Activated naive CD8-positive, alpha-beta T cell treated with anti-CD3 and anti-CD28 coated beads for 36 hours (primary cell): Measurements from ENCODE around the gene INO80. TPM values are rescaled to one million over a fixed set of nuclear protein-coding genes. Genes with fewer than 3 reads are reported as not detected.
"Not testable (repeated sequence)": the region's sequence is repeated elsewhere in the genome, so short reads cannot be mapped to it uniquely, and the experiment has no call there.

Experiments
- DNase-seq: peaks from one replicate; pipeline ENCODE4 v3.0.0; 2021
- H3K27ac Mint-ChIP-seq: one replicate; pipeline ENCODE4 v1.8.0; 2022; ENCODE audit warnings: mild to moderate bottlenecking, moderate library complexity, mixed read lengths
- H3K27me3 Mint-ChIP-seq: one replicate; pipeline ENCODE4 v1.8.0; 2022; ENCODE audit warnings: mild to moderate bottlenecking, mixed read lengths
- H3K36me3 Mint-ChIP-seq: one replicate; pipeline ENCODE4 v1.8.0; 2021; ENCODE audit warnings: mild to moderate bottlenecking, mixed read lengths
- H3K4me1 Mint-ChIP-seq: one replicate; pipeline ENCODE4 v1.8.0; 2021; ENCODE audit warnings: mixed read lengths
- H3K4me3 Mint-ChIP-seq: one replicate; pipeline ENCODE4 v1.8.0; 2022; ENCODE audit warnings: mild to moderate bottlenecking, moderate library complexity, mixed read lengths
- H3K9me3 Mint-ChIP-seq: one replicate; pipeline ENCODE4 v1.8.0; 2022; ENCODE audit warnings: mixed read lengths
- total RNA-seq, 2 experiments: library from RNA; stranded (reverse); gene quantifications; one replicate each; pipeline ENCODE4 v1.2.3, GENCODE V29; 2021

INO80 gene
- total RNA-seq, 2 experiments from 2014 or later: 26.1 to 26.3 TPM

DNA sequence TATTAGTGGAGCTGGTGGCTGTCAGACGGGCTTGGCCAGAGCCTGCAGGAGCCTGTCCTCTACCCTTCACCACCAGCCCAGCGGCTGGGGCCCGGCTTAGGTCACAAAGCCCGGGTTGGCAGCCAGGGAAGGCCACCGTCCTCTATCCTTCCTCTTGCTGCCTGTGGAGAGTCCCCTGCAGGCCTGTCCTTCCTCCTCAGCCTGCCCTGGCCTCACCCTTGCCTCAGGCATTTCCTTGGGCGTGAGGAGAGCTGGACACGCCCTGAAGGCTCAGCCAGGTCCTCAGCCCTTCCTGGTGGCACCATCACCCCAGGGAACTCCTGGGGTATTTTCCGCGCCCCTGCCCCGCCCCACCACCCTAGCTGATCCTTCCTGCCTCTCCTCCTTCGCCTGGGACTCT is 155.2 kb downstream of the INO80 start:
- no peak overlapping the region for H3K4me3 Mint-ChIP-seq
- peaks cover 10% of the 10 kb centered on the region for H3K36me3 Mint-ChIP-seq

DNA sequence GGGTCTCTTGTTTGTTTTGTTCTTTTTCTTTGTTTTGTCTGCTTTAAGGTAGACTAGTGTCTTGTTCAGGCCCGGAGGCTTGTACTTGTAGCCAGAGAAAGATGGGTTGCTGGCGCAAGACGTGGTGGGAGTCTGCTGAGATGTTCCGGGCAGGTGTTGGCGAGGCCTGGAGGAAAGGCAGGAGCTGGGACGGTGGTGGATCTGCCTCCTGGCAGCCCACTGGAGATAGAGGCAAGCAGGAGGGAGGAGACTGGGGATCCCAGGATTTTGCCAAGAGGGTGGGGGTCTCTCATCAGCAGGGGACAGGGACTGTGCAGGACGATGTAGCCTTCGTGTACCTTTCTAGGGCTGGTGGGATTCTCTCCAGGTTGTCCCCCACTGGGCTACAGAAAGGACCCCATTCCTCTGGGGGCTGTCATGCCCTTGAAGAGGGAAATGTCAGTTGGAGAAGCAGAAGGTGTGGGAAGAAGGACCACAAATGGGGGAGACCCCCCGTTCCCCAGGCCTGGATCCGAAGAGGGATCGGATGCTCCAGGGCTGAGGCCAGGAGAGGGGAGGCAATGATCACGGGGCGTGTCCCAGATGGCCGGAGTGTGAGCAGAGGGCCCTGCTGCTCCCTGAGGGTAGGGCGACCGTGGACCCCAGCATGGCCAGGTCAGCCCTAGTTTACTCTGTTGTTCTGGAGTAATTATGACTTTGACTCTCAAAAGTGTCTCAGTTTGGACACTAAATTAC is 155.8 kb downstream of the INO80 start:
- no peak for DNase-seq
- Mint-ChIP-seq H3K9me3 (no peaks in the 10 kb centered on the region), H3K36me3 (peaks cover 15% of the 10 kb centered on the region), H3K27me3 (no peaks in the 10 kb centered on the region), H3K27ac (peak overlapping the region; percentile 18), H3K4me3 (no peak overlapping the region), H3K4me1 (peaks cover 20% of the 10 kb centered on the region)

More for the DNA sequence above, 155.2 kb downstream of the INO80 start:
- Mint-ChIP-seq H3K27ac (no peak overlapping the region), H3K4me1 (peaks cover 17% of the 10 kb centered on the region), H3K9me3 (no peaks in the 10 kb centered on the region), H3K27me3 (no peaks in the 10 kb centered on the region)
- no peak for DNase-seq

DNA sequence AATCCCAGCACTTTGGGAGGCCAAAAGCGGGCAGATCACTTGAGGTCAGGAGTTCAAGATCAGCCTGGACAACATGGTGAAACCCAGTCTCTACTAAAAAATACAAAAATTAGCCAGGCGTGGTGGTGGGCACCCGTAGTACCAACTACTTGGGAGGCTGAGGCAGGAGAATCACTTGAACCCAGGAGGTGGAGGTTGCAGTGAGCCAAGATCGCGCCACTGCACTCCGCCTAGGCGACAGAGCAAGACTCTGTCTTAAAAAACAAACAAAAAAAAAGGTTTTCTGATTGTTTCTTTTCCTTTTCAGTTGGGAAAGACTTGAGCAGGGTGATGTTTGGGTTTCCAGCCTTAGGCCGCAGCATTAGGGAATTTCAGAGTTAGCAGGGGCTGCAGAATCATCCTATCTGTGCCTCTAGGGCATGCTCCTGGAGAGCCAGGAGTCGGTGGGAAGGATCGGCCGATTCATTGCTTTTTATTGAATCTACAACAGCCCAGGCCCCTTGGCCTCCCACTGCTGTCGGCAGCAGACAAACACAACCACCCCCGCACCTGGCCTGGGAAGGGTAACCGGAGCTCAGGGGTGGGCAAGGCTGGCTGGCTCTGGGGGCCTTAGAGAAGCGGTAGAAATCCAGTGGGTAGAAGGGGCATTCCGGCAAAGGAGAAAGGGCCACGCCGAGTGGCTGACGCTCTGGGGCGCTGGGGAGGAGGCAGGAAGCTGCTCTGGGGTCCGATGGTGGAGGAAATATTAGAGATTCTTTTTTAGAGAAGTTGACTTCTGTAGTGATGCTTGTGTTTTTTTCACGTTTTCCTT is 156.5 kb downstream of the INO80 start:
- no peaks in the 10 kb centered on the region for H3K9me3 Mint-ChIP-seq
- H3K27me3 Mint-ChIP-seq: no peaks in the 10 kb centered on the region
- H3K27ac Mint-ChIP-seq: peak overlapping the region; percentile 18

DNA sequence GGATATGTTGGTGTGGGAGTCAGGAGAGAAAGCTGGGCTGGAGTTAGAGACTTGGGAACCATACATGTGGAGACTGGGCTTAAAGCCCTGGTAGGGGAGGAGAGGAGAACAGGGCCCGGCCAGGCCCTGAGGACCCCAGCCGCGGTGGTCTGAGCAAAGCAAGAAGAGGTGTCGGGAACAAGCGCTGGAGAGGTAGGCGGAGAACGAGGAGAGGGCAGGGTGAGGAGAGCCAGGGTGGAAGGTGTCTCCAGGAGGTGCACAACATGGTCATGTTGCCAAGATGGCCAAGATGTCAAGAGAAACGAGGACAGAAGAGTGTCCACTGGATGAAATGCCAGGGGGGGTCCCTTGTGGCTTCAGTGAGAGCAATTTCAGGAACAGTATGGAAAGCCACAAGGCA is 157.4 kb downstream of the INO80 start:
- DNase-seq: no peak
- H3K4me1 Mint-ChIP-seq: peaks cover 33% of the 10 kb centered on the region

More for the DNA sequence above, 156.5 kb downstream of the INO80 start:
- Mint-ChIP-seq H3K36me3 (peaks cover 22% of the 10 kb centered on the region), H3K4me3 (no peak overlapping the region), H3K4me1 (peaks cover 26% of the 10 kb centered on the region)
- no peak for DNase-seq

DNA sequence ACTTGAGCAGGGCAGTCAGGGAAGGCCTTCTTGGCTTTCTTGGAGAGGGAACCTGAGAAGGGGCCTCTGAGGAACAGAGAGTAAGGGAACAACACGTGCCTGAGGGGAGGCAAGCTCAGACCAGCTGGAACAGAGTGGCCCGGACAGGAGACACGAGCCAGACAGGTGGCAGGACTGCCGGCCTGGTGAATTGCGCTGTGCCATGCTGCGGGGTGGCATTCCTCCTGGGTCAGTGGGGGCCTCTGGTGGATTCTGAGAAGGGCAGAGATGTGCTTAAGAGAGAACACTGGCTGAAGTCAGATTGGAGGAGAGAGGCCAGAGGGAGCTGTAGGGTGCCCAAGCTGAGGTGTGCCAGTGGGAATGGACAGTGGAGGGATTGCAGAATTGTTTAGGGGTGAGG is 157.9 kb downstream of the INO80 start:
- Mint-ChIP-seq H3K4me1 (peaks cover 35% of the 10 kb centered on the region), H3K27me3 (peaks cover 2% of the 10 kb centered on the region), H3K27ac (no peak overlapping the region), H3K9me3 (no peaks in the 10 kb centered on the region), H3K36me3 (peaks cover 32% of the 10 kb centered on the region), H3K4me3 (no peak overlapping the region)
- DNase-seq: no peak

More for the DNA sequence above, 157.4 kb downstream of the INO80 start:
- Mint-ChIP-seq H3K9me3 (no peaks in the 10 kb centered on the region), H3K4me3 (no peak overlapping the region), H3K27ac (no peak overlapping the region), H3K27me3 (no peaks in the 10 kb centered on the region), H3K36me3 (peaks cover 30% of the 10 kb centered on the region)

DNA sequence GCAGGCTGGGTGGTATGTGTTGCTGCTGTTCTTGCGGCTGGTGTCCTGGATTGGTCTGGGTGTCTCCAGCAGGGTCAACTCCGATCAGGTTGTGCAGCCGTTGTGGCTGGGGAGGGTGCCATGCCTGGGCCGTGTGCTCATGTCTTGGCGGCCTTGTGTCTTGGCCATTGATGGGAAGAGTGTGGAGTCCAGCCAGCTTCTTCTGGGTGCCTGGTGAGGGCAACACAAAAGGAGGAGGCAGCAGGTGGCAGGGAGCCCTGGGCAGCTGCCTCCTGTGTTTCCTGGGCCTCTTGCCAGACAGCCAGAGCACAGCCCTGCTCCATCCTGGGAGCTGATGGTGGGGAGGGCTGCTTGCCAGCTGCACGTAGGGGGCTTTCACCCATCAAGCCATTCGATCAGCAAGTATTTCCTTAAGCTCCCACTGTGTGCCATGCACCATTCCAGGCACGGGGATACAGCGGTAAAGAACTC is 158.5 kb downstream of the INO80 start:
- no peak for DNase-seq
- Mint-ChIP-seq H3K4me1 (peaks cover 38% of the 10 kb centered on the region), H3K27me3 (peaks cover 3% of the 10 kb centered on the region), H3K4me3 (no peak overlapping the region), H3K36me3 (peaks cover 30% of the 10 kb centered on the region), H3K9me3 (no peaks in the 10 kb centered on the region), H3K27ac (no peak overlapping the region)

DNA sequence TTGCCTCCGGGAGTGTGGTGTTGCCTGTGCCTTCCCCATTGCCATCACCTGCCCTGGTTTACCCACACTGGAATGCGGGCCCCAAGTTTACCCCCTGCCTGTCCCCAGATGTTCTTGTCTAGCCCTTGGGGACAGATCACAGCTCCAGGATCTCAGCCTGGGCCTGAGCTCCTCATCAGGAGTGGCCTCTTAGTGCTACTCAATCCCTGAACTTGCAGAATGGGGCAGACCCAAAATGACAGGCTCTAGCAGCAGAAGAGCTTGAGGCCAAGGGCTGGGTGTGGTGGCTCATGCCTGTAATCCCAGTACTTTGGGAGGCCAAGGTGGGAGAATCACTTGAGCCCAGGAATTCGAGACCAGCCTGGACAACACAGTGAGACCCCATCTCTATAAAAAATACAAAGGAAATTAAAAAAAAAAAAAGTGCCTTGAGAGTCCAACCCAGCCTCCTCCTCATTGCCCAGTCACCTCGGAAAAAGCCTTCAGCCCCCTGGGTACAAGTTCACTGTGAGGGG is 159.0 kb downstream of the INO80 start:
- H3K4me1 Mint-ChIP-seq: peaks cover 43% of the 10 kb centered on the region
- no peak overlapping the region for H3K27ac Mint-ChIP-seq
- H3K36me3 Mint-ChIP-seq: peaks cover 30% of the 10 kb centered on the region

DNA sequence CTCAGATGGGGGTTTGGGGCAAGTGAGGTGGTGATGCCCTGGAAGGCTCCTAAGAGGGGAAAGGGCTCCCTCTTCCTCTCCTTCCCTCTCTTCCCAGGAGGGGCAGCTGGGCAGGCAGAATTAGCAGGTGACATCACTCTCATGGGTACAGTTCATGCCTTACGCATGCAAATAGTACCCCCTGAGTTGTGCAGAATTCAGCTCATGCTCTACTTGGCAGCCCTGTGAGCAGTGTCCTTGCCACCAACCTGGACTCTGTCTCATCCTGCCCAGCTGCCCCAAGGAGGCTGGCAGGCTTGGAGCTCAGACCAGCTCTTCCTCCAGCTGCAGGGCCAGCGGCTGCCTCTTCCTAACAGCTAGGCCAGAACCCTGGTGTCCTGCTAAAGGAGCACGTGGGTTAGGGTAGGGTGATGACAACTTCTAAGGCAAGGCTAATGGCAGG is 159.5 kb downstream of the INO80 start:
- Mint-ChIP-seq H3K27me3 (peaks cover 3% of the 10 kb centered on the region), H3K4me1 (peaks cover 47% of the 10 kb centered on the region), H3K4me3 (peak overlapping the region; percentile 52), H3K36me3 (peaks cover 32% of the 10 kb centered on the region), H3K27ac (no peak overlapping the region), H3K9me3 (no peaks in the 10 kb centered on the region)
- DNase-seq: no peak

More for the DNA sequence above, 159.0 kb downstream of the INO80 start:
- Mint-ChIP-seq H3K4me3 (no peak overlapping the region), H3K9me3 (no peaks in the 10 kb centered on the region), H3K27me3 (peaks cover 3% of the 10 kb centered on the region)
- DNase-seq: no peak

DNA sequence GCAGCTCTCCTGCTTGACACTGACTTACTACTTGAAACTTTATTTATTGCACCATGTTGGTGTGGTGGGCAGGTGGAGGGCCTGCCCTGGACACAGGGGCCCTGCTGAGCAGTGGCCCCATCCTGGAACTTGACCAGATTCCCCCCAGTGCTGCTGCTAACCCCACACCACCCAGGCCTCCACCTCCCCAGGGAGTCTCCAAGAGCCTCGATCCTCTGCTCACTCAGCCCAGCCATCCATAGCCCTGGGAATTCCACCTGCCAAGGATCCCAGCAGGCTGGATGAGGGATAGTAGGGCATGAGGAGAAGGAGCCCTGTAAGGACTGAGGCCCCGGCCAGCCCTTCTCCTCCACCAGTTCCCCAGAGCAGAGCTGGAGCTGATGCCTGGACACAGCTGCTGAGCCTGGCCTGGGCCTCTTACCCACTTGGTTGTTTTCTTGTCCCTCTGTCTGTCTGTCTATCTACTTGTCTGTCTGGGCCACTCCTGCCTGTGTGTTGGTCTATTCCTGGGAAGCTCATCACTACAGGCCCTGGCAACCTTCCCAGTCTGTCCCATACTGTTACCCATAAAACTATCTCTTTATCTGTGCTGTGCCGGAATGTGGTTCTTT is 160.0 kb downstream of the INO80 start:
- Mint-ChIP-seq H3K4me3 (peak overlapping the region; percentile 52), H3K27me3 (peaks cover 3% of the 10 kb centered on the region), H3K9me3 (no peaks in the 10 kb centered on the region), H3K27ac (peak overlapping the region; percentile 20), H3K36me3 (peaks cover 33% of the 10 kb centered on the region), H3K4me1 (peaks cover 49% of the 10 kb centered on the region)
- DNase-seq: no peak

DNA sequence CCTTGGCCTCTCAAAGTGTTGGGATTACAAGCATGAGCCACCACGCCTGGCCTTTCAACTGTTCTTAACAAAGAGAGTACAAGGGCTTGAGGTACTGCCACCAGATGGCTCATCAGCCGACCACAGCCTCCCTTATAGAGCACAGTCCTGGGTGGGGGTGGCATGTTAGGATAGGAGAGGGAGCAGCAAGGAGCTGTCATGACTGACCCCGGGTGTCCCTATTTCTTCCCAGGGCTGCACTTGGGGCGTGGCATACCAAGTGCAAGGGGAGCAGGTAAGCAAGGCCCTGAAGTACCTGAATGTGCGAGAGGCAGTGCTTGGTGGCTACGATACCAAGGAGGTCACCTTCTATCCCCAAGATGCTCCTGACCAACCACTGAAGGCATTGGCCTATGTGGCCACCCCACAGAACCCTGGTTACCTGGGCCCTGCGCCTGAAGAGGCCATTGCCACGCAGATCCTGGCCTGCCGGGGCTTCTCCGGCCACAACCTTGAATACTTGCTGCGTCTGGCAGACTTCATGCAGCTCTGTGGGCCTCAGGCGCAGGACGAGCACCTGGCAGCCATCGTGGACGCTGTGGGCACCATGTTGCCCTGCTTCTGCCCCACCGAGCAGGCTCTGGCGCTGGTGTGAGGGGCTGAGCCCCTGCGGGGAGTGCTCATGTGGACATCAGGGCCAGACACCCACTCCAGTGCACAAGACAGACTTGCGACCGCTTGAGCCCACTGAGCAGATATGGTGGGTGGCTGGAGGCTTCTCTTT is 160.8 kb downstream of the INO80 start:
- Mint-ChIP-seq H3K27me3 (peaks cover 3% of the 10 kb centered on the region), H3K4me1 (peaks cover 49% of the 10 kb centered on the region), H3K27ac (peak overlapping the region; percentile 97), H3K36me3 (peaks cover 33% of the 10 kb centered on the region), H3K9me3 (no peaks in the 10 kb centered on the region), H3K4me3 (peak overlapping the region; percentile 94)
- no peak for DNase-seq

DNA sequence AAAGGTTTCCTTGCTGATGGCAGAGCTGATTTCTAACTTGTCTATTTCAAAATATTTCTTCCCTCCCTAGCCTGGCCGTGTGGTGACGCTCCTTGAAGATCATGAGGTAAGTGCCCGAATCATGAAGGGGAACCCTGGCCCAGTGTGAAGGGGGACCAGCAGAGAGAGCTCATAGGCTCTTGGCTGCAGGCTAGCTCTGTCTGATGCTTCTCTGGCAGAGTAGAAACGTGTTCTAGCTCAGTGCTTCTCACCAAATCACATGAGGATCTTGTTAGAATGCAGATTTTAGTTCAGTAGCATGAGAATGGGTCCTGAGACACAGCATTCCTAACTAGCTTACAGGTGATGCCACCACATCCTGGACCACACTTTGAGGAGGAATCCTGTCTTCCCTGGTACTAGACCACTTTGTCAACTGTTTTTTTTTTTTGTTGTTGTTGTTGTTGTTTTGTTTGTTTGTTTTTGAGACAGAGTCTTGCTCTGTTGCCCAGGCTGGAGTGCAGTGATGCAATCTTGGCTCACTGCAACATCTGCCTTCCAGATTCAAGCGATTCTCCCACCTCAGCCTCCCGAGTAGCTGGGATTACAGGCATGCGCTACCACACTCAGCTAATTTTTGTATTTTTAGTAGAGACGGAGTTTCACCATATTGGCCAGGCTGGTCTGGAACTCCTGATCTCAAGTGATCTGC is 161.8 kb downstream of the INO80 start:
- not testable (repeated sequence) for H3K9me3 Mint-ChIP-seq, DNase-seq, H3K27me3 Mint-ChIP-seq
- peaks cover 47% of the 10 kb centered on the region for H3K4me1 Mint-ChIP-seq
- peaks cover 33% of the 10 kb centered on the region for H3K36me3 Mint-ChIP-seq
- peak overlapping the region; percentile 94 for H3K4me3 Mint-ChIP-seq
- H3K27ac Mint-ChIP-seq: peak overlapping the region; percentile 97

DNA sequence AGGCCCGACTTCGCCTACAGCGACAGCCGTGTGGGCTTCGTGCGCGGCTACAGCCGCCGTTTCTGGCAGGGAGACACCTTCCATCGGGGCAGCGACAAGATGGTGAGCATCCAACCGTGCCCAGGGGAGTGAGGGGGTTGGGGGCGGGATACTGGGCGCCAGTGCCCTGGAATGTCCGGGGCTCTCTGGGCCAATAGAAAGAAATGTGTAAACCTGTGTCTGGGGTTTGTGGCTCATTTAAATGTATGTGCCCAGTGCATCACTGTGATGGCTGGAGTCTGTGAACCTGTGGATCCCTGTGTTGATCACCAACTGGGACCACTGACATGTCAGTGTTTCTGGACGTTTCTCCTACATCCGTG is 162.4 kb downstream of the INO80 start:
- H3K27me3 Mint-ChIP-seq: peaks cover 3% of the 10 kb centered on the region
- H3K27ac Mint-ChIP-seq: peak overlapping the region; percentile 97
- peaks cover 44% of the 10 kb centered on the region for H3K4me1 Mint-ChIP-seq

DNA sequence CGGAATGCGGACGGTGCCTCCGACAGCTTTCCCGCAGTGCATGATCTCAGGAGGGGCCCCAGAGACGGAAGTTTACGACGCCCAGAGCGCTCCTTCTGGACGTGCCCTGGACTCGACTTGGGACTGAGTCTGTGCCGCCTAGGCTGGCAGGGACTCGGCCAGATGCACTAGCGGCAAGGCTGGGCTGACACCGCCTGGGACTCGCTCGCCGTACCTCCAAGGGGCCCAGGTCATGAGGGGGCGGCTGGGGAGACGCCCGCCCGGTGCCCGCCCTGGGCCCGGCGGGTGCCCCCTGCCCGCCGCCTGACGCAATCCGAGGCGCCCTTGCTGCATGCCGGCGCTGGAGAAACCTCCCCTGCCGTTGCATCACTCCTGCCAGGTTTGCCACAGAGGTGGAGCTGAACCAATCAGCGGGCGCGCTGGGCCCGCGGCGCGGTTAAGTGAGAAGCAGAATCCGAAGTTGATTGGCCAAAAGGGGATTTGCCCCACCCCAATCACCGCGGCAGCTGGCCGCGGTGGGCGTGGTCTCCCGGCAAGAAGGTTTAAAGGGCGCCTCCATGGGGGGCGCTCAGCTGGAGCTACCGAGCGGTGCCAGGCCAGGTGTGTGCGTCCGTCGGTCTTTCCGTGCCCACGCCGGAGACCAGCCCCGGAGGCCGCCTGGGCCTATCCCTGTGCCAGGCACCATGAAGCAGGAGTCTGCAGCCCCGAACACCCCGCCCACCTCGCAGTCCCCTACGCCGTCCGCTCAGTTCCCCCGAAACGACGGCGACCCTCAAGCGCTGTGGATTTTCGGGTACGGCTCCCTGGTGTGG is 163.0 kb downstream of the INO80 start, which contains the start of gene CHAC1:
CHAC1 (plus strand) TSS at position 571 of the 812 bp plus-strand sequence; CDS start at position 684, 113 bp downstream.
- H3K4me3 Mint-ChIP-seq: peak within 1 kb of the TSS; percentile 94
- peaks cover 33% of the 10 kb centered on the region for H3K36me3 Mint-ChIP-seq
- H3K9me3 Mint-ChIP-seq: no peaks in the 10 kb centered on the region
- peak within 1 kb of the TSS; percentile 97 for H3K27ac Mint-ChIP-seq
- H3K4me1 Mint-ChIP-seq: peaks cover 41% of the 10 kb centered on the region
- peak; percentile 98 for DNase-seq
- H3K27me3 Mint-ChIP-seq: peaks cover 3% of the 10 kb centered on the region

More for the DNA sequence above, 162.4 kb downstream of the INO80 start:
- no peak for DNase-seq
- peaks cover 33% of the 10 kb centered on the region for H3K36me3 Mint-ChIP-seq
- peak overlapping the region; percentile 94 for H3K4me3 Mint-ChIP-seq
- H3K9me3 Mint-ChIP-seq: no peaks in the 10 kb centered on the region
